GM20000 (cell line): ENCODE measurements around the gene CTNNA2.

Source experiments
- DNase-seq: peaks from one replicate; pipeline ENCODE4 v3.0.0; 2012; ENCODE audit warnings: low spot score
- CTCF ChIP-seq: IDR thresholded peaks from 2 replicates; pipeline ENCODE4 v1.5.1; 2012; ENCODE audit warnings: mild to moderate bottlenecking, control low read depth; ENCODE audit errors: extremely low read depth, missing control alignments

Gene CTNNA2

GRCh38 chr2:80363330-80363729, 850.5 kb downstream of the CTNNA2 start:
- no peak for DNase-seq
- TF ChIP-seq CTCF = no peak

- DNase-seq = no peak
These were observed 851.0 kb downstream of the CTNNA2 start for GRCh38 chr2:80363791-80364349.

GRCh38 chr2:80364524-80365212, 851.8 kb downstream of the CTNNA2 start:
- no peak for DNase-seq
- TF ChIP-seq CTCF = no peak

More at GRCh38 chr2:80363791-80364349, 851.0 kb downstream of the CTNNA2 start:
- TF ChIP-seq CTCF = no peak

GRCh38 chr2:80365762-80366161, 852.9 kb downstream of the CTNNA2 start:
- no peak for DNase-seq
- no peak for TF ChIP-seq CTCF

GRCh38 chr2:80370375-80371009, 857.6 kb downstream of the CTNNA2 start:
- no peak for TF ChIP-seq CTCF

GRCh38 chr2:80374105-80374504, 861.3 kb downstream of the CTNNA2 start:
- no peak for DNase-seq
- no peak for TF ChIP-seq CTCF

More at GRCh38 chr2:80370375-80371009, 857.6 kb downstream of the CTNNA2 start:
- no peak for DNase-seq

- no peak for DNase-seq
These were observed 864.2 kb downstream of the CTNNA2 start for GRCh38 chr2:80377071-80377470.

More at GRCh38 chr2:80377071-80377470, 864.2 kb downstream of the CTNNA2 start:
- TF ChIP-seq CTCF = no peak
